SK-N-MC (cell line): ENCODE measurements around the gene LIN28B.

Experiments used
- DNase-seq: peaks from one replicate; pipeline ENCODE4 v3.0.0-alpha.2; 2011; ENCODE audit warnings: low read depth, low spot score
- H3K27ac ChIP-seq: fragments of 200-600 bp; sonication (generic); 2 replicates; pipeline ENCODE4 v1.5.1; 2016; ENCODE audit warnings: mixed run types
- H3K36me3 ChIP-seq: fragments of 200-600 bp; sonication (generic); 2 replicates; pipeline ENCODE4 v1.6.1; 2017; ENCODE audit warnings: antibody characterized with exemption, low read length, mixed read lengths; ENCODE audit not compliant: insufficient read depth
- H3K4me3 ChIP-seq: fragments of 200-600 bp; sonication (generic); 2 replicates; pipeline ENCODE4 v1.5.1; 2016
- H3K9ac ChIP-seq: fragments of 200-600 bp; sonication (generic); 2 replicates; pipeline ENCODE4 v1.8.0; 2017; ENCODE audit warnings: mixed run types, mixed read lengths; ENCODE audit not compliant: insufficient read length
- H3K9me3 ChIP-seq: fragments of 200-600 bp; sonication (generic); 2 replicates; pipeline ENCODE4 v1.6.1; 2017; ENCODE audit warnings: low read depth, mild to moderate bottlenecking, antibody characterized with exemption, low read length, moderate library complexity, mixed read lengths
- EZH2 ChIP-seq: fragments of 200-600 bp; sonication (generic); IDR thresholded peaks from one replicate; pipeline ENCODE4 v1.6.1; 2017; ENCODE audit warnings: antibody characterized with exemption
- FOXP2 ChIP-seq: optimal IDR thresholded peaks from 2 replicates; pipeline ENCODE3; 2011; ENCODE audit warnings: mild to moderate bottlenecking, moderate library complexity; ENCODE audit not compliant: insufficient read depth; ENCODE audit errors: extremely low read length, control extremely low read depth
- POLR2AphosphoS5 ChIP-seq: IDR thresholded peaks from 2 replicates; pipeline ENCODE4 v1.6.1; 2012; ENCODE audit warnings: mild to moderate bottlenecking, low read depth, low read length, borderline replicate concordance

Gene LIN28B

DNA sequence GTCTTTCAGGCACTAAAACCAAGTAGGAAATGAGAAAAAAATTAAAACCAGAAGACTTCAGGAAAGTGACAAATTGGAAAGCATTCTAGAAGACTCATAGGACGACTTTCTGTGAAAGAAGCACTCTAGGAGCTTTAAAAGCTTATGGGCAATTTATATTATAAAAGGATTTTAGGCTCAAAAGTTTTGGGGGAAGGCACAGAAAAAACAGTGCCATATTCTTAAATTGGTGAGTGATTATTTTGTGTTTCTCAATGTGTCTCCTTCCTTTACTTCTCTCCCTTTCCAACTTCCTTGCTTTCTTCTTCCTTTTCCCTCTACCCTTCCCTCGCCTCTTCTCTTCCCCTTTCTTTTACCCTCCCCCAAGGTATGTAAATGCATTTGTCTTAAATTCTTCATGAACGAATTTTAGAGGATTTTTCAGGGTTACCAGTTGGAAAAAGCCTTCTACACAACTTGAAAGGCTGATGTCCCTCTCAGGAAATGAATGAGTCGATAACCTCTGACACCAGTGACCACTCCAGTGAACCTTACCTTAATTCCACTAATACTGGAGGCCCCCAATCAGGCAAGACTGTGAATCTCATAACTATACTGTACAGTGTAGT, 2.6 kb upstream of the LIN28B start:
- H3K4me3 ChIP-seq, result peak overlapping the region; percentile 36; the same call in 1 of the 2 replicates
- no peak for TF ChIP-seq EZH2
- TF ChIP-seq FOXP2, result no peak
- no peak for TF ChIP-seq POLR2AphosphoS5
- H3K9me3 ChIP-seq, result no peaks in the 10 kb centered on the region
- H3K27ac ChIP-seq, result 0 out of 2 replicates have a peak overlapping the region, but pooled peaks have one; percentile 25
- H3K36me3 ChIP-seq, result peaks cover 4% of the 10 kb centered on the region; the same call in 1 of the 2 replicates
- no peak for DNase-seq
- peak overlapping the region; percentile 11 for H3K9ac ChIP-seq

DNA sequence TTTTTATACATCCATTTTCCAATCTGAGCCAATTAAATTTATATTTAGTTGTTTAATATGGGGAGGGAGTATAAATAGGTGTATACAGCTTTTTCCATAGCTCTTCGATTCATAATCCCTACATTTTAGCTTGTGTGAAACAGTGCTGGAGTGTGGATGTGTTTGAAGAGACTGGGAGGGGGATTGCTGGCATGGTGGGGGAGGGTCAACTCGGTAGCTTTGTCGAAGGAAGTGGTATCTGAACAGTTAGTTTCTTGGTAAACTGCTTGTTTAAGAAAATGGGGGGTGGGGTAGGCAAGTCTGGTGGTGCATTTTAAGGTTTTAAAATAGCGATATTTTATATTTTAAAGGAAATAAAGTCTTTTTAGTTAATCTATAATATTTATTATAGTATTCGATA, 1.4 kb upstream of the LIN28B start:
- Histone ChIP-seq H3K27ac (peak overlapping the region; percentile 58; the same call in 1 of the 2 replicates), H3K9me3 (no peaks in the 10 kb centered on the region), H3K9ac (no peak overlapping the region), H3K36me3 (peaks cover 4% of the 10 kb centered on the region; the same call in 1 of the 2 replicates), H3K4me3 (no peak overlapping the region)
- TF ChIP-seq FOXP2 (no peak), POLR2AphosphoS5 (no peak), EZH2 (no peak)
- DNase-seq, result no peak

DNA sequence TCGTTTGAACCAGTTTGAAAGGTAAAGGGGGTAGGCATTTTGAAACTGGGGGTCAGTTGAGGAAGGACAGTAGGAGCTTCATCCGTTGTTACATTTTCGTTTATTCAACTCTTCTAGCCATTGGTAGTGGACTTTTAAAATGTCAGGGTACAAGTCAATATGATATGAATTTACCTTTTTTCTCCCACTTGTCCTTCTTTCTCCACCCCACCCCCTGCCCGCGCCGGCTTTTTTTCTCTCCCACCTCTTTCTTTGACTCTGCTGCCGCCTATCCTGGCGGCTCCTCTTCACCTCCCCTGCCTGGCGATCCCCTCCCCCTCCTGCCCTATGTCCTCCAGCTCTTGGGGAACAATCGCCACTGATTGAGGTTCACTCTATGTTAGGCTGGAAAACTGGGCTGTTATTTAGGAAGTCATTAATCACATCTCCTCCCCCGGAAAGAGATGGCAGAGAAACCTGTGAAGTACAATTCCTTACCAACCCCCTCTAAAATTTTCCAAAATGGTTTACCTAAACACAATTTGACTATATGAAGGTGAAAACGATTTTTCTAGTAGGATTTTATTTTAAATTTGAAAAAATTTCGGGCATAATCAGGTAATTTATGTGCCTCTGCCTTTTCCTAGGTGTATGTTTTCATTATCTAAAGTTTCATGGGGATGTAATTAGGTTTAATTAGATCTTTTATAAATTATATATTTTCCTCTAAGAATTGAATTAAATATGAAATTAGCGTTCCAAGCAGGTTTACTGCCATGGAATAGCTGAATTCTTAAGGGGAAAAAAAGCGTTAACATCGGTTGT, 778 bp upstream of the LIN28B start:
- Histone ChIP-seq H3K27ac (peak overlapping the region; percentile 95), H3K36me3 (peaks cover 4% of the 10 kb centered on the region; the same call in 1 of the 2 replicates), H3K4me3 (peak overlapping the region; percentile 89), H3K9ac (peak overlapping the region; percentile 96), H3K9me3 (no peaks in the 10 kb centered on the region)
- TF ChIP-seq FOXP2 (no peak), POLR2AphosphoS5 (no peak), EZH2 (no peak)
- no peak for DNase-seq

DNA sequence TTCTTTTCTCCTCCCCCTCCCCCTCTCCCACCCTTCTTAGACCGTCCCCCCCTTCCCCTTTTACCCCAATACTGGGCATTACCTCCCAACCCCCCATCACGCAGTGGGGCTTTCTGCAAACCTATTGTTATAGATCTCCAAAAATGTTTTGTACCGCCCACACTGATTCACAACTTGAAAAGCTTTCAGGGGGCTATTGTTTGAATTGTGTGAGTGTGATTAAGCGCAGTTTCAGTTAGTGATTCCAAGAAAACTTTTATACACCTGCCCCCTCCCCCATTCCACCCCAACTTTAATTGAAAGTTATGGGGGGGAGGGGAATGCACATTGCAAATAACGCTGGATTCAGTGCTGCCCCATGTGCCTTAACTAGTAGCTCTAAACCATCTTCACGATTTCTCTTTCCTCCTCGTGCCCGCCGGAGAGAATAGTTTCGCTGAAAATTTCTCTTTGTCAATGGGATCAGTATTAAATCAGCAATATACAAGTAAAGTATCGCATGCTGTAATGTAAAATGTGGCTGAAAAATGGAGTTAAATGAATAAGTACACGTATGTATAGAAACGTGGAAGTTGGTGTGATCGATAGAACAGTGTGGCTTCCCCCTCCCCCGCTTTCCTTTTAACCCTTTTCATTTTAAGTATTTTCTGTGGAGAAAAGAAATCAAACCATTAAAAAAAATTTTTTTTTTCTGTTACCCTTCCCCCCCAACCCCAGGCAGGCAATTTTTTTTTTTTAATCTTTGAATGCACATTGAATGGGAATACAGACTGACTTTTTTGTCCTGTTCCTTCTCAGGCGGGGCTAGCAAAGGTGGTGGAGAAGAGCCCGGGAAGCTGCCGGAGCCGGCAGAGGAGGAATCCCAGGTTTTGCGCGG, 632 bp downstream of the LIN28B start:
- TF ChIP-seq POLR2AphosphoS5 (peak; percentile 48), FOXP2 (no peak)
- Histone ChIP-seq H3K36me3 (peaks cover 17% of the 10 kb centered on the region), H3K9ac (peak overlapping the region; percentile 96), H3K4me3 (peak overlapping the region; percentile 89), H3K9me3 (no peaks in the 10 kb centered on the region), H3K27ac (peak overlapping the region; percentile 95)
- no peak for DNase-seq

DNA sequence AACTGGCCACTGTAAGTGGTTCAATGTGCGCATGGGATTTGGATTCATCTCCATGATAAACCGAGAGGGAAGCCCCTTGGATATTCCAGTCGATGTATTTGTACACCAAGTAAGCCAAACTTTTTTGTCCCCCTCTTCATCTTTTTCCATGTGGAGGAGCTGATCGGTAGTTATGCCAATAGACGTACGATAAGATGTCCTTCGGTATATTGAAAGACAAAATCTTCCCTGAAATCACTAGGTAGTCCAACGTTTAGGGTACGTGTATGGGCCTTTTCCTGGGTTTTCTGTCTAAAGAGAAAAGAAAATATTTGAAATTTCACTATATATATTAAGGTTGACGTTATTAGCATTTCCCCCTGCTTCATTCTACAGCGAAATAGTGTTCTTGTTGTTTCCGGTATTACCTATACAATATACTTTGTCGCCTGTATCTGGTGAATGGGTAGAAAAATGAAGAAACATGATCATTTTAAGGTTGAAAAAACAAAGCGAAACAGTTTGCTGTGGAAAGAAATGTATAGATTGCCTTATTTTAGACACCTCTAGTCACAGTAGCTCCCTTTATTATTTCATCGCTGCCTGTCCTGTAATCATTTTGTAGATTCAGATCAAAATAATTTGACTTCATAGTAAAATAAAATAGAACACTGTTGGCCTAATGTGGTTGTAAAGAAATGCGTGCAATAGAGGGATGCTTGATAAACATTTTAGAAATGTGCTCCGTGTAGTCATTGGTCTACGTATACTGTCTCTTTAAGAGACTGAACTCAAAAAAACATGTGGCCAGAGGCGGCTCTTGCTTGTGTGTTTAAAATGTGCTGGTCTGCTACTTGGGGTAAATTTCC, 1.5 kb downstream of the LIN28B start:
- Histone ChIP-seq H3K4me3 (peak overlapping the region; percentile 89), H3K9ac (peak overlapping the region; percentile 96), H3K9me3 (no peaks in the 10 kb centered on the region), H3K36me3 (peaks cover 20% of the 10 kb centered on the region), H3K27ac (peak overlapping the region; percentile 95)
- no peak for DNase-seq
- TF ChIP-seq EZH2, result no peak

DNA sequence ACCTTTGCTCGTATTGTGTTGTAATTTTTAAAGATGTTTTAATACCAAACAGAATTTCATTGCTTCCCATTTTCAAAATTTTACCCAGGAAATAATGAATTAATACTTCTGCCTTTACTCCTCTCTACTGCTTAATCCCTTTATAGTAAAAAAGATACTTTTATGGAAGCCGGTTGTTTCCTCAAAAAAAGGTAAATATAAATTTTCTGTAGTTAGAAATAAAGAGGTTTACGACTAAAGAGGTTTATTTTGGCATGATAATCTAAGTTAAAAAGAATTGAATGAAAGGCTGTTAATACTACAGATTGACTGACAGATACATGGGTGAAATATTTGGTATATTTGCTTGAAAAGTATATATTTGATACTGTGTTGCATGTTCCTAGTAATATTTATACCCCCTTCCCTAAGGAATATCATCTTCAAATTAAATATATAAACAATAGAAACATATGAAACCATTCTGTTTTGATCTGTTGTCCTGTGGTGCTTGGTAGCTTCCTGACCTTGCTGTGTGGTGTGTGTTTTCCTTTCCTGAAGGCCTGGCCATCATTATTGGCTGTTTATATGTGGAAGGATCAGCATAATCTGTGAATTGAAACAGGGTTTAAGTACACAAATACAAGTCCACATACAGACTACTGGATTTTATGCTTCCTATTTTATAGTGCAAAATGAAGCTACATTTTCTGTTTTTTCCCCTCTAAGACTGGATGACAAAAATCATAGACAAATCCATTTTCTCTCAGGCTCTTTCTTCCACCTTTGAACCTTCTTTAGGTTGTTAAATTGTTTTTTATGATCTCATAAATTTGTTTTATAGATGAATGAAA, 2.3 kb downstream of the LIN28B start:
- TF ChIP-seq POLR2AphosphoS5, result no peak
- TF ChIP-seq EZH2, result no peak
- no peak for TF ChIP-seq FOXP2
- no peak for DNase-seq
- peak overlapping the region; percentile 95; the same call in 1 of the 2 replicates for H3K27ac ChIP-seq
- peak overlapping the region; percentile 96 for H3K9ac ChIP-seq
- H3K4me3 ChIP-seq, result peak overlapping the region; percentile 89
- no peaks in the 10 kb centered on the region for H3K9me3 ChIP-seq
- H3K36me3 ChIP-seq, result peaks cover 24% of the 10 kb centered on the region

DNA sequence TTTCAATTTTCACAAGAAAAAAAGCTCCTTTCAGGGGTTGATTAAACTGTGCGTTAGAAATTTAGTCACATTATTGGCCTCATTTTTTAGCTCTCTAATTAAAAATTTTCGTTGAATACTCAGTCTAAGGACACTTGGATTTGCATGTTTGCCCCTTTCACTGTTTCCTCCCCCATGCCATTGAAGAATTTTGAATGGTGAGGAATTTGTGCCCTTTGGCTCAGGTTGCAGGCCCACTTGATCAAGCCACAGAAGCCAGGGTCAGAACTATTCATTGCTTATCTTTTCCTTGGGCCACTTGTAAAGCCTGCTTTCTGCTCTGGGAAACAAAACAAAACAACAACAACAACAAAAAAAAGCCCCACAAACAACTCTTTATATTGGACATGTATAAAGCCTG, 12.2 kb downstream of the LIN28B start:
- H3K27ac ChIP-seq, result peak overlapping the region; percentile 76
- H3K36me3 ChIP-seq, result peaks cover under 1% of the 10 kb centered on the region; the same call in 1 of the 2 replicates
- H3K9me3 ChIP-seq, result no peaks in the 10 kb centered on the region
- no peak for TF ChIP-seq FOXP2
- H3K9ac ChIP-seq, result no peak overlapping the region
- DNase-seq, result no peak
- peak overlapping the region; percentile 1 for H3K4me3 ChIP-seq
